GM12875 (cell line): ENCODE results near the gene LSM10.

Source experiments
- H3K4me3 ChIP-seq: one replicate; pipeline ENCODE4 v1.5.1; 2011; ENCODE audit warnings: low read depth, low read length, control low read depth
- CTCF ChIP-seq: IDR thresholded peaks from 2 replicates; pipeline ENCODE4 v1.5.1; 2011; ENCODE audit warnings: low read depth, mild to moderate bottlenecking, control low read depth, inconsistent platforms, low read length, moderate library complexity, borderline replicate concordance; ENCODE audit not compliant: insufficient read depth

Gene LSM10

DNA sequence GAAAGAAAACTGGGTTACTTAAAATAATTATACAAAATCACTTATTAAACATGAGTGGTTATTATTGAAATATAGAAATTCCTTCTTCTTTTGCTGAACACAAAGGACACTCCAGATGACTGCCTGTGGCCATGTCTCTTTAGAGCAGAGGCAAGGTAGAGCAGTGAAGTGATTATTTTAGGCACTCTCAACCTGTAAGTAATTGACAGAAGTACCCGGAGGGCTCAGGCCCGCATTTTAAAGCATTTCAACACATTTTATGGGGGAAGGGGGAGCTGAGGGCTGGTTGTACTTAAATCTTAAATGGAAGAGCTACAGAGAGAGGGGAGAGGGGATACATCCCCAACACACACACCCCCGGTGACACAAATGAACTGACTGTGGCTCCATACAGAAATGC is 42.3 kb upstream of the LSM10 start:
- no peak overlapping the region for H3K4me3 ChIP-seq
- TF ChIP-seq CTCF, result no peak

DNA sequence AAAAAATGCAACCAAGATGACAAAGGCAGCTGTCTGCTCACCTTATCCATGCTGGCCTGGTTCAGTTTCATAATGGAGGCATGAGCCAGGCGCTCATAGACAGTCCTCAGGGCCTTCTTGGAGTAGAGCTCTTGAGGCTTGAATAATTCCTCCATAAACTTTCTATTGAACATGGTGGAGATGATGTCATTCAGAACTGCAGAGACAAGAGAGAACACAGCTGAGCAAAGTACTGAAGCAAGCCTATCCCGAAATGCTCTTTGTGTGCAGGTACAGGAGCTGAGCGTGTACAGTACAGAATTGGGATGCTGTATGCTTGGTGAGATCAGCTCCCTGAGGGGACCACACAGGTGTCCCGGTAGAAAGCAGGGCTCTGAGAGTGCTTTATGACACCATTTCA is 41.0 kb upstream of the LSM10 start:
- no peak for TF ChIP-seq CTCF

GRCh38 chr1:36436821-36437220 is 39.1 kb upstream of the LSM10 start:
- no peak for TF ChIP-seq CTCF
- no peak overlapping the region for H3K4me3 ChIP-seq

More for the DNA sequence above, 41.0 kb upstream of the LSM10 start:
- H3K4me3 ChIP-seq, result no peak overlapping the region

GRCh38 chr1:36433102-36433501 is 35.4 kb upstream of the LSM10 start:
- TF ChIP-seq CTCF, result no peak

DNA sequence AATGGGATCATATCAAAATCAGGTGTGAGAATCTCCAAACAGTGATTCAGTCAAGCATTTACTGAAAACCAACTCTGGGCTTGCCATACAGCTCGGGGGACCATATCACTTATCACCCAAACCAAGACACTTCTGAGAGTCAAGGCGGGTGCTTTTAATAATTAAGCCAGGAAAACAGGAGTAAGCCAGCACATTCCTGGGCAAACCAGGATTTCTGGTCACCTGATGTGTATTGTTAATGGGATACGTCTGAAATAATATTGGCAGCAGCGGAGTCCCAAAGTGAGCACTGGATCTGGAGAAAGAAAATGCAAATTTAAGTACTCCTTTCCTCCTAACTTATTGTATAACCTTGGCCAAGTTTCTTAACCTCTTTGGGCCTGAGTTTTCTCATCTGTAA is 34.9 kb upstream of the LSM10 start:
- H3K4me3 ChIP-seq, result no peak overlapping the region
- no peak for TF ChIP-seq CTCF

More at GRCh38 chr1:36433102-36433501, 35.4 kb upstream of the LSM10 start:
- H3K4me3 ChIP-seq, result no peak overlapping the region

GRCh38 chr1:36425791-36426190 is 28.1 kb upstream of the LSM10 start:
- H3K4me3 ChIP-seq, result no peak overlapping the region
- TF ChIP-seq CTCF, result no peak

- no peak overlapping the region for H3K4me3 ChIP-seq
- TF ChIP-seq CTCF, result no peak
Observed at GRCh38 chr1:36421649-36422048, 23.9 kb upstream of the LSM10 start.
